Keratinocyte (primary cell): ENCODE results near the gene CHAF1A.

Source experiments
- EZH2 ChIP-seq: IDR thresholded peaks from one replicate; pipeline ENCODE4 v1.6.1; 2012; ENCODE audit warnings: inconsistent platforms, mild to moderate bottlenecking, low read length, moderate library complexity
- TF ChIP-seq, protein P1 (sequence below), 3 experiments: IDR thresholded peaks in 1 of 3; conservative IDR thresholded peaks in 1 of 3; optimal IDR thresholded peaks in 1 of 3; 2 replicates in 2 of 3; 3 replicates in 1 of 3; pipeline versions ENCODE3 to v1.5.1; 2011; ENCODE audit warnings: low read length in 3 of 3, mild to moderate bottlenecking in 3 of 3, moderate library complexity in 2 of 3, control low read depth in 1 of 3, inconsistent platforms in 1 of 3; ENCODE audit not compliant: insufficient read depth in 2 of 3; ENCODE audit errors: extremely low read depth in 1 of 3

DNA sequence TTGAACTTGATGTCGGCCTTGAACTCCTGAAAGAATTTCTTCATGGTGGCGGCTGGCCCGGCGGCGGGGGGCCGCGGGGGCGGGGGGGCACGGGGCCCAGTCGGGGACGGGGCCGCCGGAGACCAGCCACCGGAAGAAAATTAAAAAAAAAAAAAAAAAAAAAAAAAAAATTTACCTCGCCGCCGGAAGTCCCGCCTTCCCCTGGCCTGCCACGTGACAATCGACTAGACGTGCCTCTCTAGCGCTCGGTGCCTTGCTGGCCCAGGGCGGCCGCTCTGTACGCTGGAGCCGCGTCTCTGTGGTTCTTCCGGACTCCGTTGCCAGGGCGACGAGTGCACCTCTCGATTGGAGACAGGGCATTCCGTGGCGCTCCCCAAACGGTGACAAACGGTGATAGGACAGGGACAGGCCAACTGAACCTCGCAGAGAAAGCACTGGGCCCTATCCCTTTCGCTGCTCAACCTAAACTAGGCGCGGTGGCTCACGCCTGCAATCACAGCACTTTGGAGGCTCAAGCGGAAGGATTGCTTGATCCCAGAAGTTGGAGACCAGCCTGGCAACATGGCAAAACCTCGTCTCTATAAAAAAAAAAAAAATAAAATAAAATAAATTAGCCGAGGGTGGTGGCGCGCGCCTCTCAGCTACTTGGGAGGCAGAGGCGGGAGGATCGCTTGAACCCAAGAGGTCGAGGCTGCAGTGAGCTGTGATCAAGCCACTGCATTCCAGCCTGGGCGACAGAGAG, 55.4 kb downstream of the CHAF1A start, which contains the start of gene UBXN6:
- TF ChIP-seq, protein P1, sequence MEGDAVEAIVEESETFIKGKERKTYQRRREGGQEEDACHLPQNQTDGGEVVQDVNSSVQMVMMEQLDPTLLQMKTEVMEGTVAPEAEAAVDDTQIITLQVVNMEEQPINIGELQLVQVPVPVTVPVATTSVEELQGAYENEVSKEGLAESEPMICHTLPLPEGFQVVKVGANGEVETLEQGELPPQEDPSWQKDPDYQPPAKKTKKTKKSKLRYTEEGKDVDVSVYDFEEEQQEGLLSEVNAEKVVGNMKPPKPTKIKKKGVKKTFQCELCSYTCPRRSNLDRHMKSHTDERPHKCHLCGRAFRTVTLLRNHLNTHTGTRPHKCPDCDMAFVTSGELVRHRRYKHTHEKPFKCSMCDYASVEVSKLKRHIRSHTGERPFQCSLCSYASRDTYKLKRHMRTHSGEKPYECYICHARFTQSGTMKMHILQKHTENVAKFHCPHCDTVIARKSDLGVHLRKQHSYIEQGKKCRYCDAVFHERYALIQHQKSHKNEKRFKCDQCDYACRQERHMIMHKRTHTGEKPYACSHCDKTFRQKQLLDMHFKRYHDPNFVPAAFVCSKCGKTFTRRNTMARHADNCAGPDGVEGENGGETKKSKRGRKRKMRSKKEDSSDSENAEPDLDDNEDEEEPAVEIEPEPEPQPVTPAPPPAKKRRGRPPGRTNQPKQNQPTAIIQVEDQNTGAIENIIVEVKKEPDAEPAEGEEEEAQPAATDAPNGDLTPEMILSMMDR (optimal IDR thresholded peaks at IDR 0.05 in 1 of 3, IDR thresholded peaks at IDR 0.05 in 1 of 3, conservative IDR thresholded peaks at IDR 0.05 in 1 of 3; ENCODE audit: extremely low read depth in 1 of 3, insufficient read depth in 2 of 3, low read length in 3 of 3) = no peak
- no peak for TF ChIP-seq EZH2
